Spleen (tissue), 7 donors: ENCODE data around the gene PNRC2.

Experiments
- POLR2AphosphoS5 ChIP-seq, 3 donors: sonication (generic); formaldehyde crosslinking; IDR thresholded peaks; one replicate each; pipeline ENCODE4 v1.5.1; 2017; ENCODE audit warnings: antibody characterized with exemption in 3 of 3
- TF ChIP-seq, protein P1 (sequence below), 11 experiments: fragments of 200-600 bp in 7 of 11; fragments of 450-650 bp in 4 of 11; sonication (generic) in 4 of 11; IDR thresholded peaks in 8 of 11; conservative IDR thresholded peaks in 3 of 11; 1 replicate in 7 of 11; 2 replicates in 4 of 11; pipeline versions ENCODE4 v1.4.0 to v1.8.0; 2016 to 2021; ENCODE audit warnings: antibody characterized with exemption in 11 of 11, inconsistent platforms in 4 of 11, mild to moderate bottlenecking in 1 of 11
- donor health status: DM: no; HTN: no; CAD: no; lungs with moderate emphysema.
- donor health status: DM: no; HTN: no; CAD: no.
- donor health status: DM: no; HTN: no; CAD: no.

DNA sequence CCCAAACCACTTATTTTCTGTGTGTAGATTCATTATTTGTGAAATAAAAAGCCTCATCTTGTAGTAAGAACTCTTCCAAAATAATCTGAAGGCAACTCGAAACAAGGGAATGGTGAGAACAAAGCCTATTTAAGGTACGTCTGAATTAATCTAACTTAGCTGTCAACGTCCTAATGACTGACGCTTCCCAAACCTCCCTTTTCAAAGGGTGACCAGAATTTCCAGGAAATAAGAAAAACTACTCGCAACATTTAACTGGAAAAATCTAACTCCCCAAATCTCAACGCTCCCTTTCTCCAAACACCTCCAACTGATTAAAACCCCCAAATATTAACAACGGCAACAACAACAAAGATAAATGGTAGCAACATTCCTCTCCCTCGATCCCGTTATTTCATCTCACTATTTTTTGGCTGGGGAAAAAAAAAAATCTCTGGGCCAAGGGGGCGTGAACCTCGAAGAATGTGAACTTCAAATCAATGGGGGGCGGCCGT lies 19.8 kb downstream of the PNRC2 start:
- no peak for TF ChIP-seq POLR2AphosphoS5 (IDR thresholded peaks at IDR 0.05)
- TF ChIP-seq, protein P1, sequence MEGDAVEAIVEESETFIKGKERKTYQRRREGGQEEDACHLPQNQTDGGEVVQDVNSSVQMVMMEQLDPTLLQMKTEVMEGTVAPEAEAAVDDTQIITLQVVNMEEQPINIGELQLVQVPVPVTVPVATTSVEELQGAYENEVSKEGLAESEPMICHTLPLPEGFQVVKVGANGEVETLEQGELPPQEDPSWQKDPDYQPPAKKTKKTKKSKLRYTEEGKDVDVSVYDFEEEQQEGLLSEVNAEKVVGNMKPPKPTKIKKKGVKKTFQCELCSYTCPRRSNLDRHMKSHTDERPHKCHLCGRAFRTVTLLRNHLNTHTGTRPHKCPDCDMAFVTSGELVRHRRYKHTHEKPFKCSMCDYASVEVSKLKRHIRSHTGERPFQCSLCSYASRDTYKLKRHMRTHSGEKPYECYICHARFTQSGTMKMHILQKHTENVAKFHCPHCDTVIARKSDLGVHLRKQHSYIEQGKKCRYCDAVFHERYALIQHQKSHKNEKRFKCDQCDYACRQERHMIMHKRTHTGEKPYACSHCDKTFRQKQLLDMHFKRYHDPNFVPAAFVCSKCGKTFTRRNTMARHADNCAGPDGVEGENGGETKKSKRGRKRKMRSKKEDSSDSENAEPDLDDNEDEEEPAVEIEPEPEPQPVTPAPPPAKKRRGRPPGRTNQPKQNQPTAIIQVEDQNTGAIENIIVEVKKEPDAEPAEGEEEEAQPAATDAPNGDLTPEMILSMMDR (IDR thresholded peaks at IDR 0.05 in 8 of 11, conservative IDR thresholded peaks at IDR 0.05 in 3 of 11): no peak
